GM21526 (cell line): ENCODE results near the gene ESPN.
"Not testable (repeated sequence)": the region's sequence is repeated elsewhere in the genome, so short reads cannot be mapped to it uniquely, and the experiment has no call there.

Experiments
- ATAC-seq: cut with Tn5 transposase; IDR thresholded peaks from one replicate; pipeline ENCODE4 v1.9.1; 2021; ENCODE audit warnings: moderate library complexity; ENCODE audit not compliant: unreplicated experiment, low FRiP score

The ESPN gene

GRCh38 chr1:6426277-6426971 is 1.8 kb downstream of the ESPN start:
- ATAC-seq = no peak

- no peak for ATAC-seq
Observed at GRCh38 chr1:6426972-6427350, 2.4 kb downstream of the ESPN start.

GRCh38 chr1:6427441-6428390 is 3.1 kb downstream of the ESPN start:
- no peak for ATAC-seq

DNA sequence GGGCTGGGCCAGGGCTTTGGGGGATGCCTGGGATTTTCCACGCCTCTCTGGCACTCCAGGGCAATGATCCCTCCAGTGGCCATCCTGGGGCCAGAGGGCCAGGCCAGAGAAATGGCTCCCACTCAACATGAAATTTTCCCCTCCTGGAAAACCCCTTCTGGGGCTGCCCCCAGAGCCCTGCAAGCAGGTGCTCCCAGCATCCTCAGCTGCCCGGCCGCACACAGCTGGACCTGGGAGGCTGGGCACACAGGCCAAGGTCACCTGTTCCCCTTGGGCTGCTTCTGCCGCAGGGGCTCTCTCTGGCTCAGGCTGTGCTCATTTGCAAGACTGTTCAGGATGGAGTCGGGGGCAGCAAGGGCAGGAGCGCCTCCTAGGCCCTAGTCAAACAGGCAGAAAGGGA is 3.9 kb downstream of the ESPN start:
- ATAC-seq = not testable (repeated sequence)

DNA sequence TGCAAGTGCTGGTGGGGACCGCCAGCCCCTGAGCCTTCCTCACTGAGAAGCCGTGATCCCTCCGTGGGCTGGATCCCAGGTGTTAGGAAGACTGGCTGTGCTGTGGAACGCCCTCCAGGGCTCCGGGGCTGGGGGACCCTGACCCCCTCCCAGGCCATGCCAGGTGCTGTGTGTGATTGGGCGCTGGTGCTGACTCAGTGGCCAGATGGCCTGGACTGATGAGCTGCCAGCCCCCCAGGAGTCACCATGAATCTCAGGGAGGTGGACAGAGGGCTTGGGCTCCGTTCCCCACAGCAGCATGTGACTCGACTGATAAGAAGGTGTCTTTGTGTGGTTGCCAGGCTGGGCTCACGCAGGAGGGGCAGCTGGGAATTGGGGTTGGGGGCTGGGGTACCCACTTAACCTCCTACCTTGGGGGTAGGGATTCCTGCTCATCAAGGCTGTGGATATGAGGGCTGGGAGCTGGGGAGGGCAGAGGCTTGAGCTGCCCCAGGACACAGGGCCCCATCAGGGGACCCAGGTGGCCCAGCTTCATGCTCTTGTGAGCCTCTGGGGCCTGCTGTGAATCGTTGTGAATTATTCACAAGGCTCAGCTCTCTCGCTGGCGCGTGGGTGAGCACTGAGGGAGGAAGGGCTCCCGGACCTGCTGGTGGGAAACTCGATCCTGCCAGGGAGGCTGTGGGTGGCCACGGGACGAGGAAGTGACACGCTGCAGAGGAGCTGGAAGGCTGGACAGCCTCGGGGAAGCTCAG is 5.3 kb downstream of the ESPN start:
- not testable (repeated sequence) for ATAC-seq

GRCh38 chr1:6431645-6432579 is 7.3 kb downstream of the ESPN start:
- not testable (repeated sequence) for ATAC-seq

- ATAC-seq = no peak
Observed at GRCh38 chr1:6434186-6434585, 9.6 kb downstream of the ESPN start.

- no peak for ATAC-seq
Observed at GRCh38 chr1:6435129-6435528, 10.6 kb downstream of the ESPN start.

DNA sequence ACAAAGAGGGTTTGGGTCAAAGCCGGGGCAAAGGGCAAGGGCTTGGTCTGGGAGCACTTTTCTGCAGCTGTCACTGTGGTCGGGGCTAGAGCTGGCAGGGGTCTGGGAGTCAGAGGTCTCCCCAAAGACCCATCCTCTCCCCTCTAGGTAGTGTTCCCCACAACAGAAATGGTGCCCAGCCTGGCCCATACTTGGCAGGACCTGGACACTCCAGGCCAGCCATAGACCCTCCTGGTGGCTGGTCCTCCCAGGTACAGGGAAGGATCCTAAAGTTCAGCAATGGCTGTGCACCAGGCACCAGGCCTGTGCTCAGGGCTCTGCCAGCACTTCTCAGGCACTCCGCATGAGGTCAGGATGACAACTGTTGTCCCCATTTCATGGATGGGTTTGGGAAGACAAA is 11.0 kb downstream of the ESPN start:
- ATAC-seq = no peak

DNA sequence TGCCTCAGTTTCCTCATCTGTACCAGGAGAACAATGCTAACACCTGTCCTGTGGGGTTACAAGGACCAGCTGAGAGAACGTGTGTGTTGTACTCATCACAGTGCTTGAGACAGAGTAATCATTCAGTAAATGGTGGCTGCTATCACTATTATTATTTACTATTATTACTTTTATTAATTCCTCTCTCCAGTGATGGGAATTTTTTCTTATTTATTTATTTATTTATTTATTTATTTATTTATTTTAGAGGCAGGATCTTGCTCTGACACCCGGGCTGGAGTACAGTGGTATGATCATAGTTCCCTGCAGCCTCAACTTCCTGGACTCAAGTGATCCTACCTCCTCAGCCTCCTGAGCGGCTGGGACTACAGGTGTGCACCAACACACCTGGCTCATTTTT is 11.7 kb downstream of the ESPN start:
- not testable (repeated sequence) for ATAC-seq

DNA sequence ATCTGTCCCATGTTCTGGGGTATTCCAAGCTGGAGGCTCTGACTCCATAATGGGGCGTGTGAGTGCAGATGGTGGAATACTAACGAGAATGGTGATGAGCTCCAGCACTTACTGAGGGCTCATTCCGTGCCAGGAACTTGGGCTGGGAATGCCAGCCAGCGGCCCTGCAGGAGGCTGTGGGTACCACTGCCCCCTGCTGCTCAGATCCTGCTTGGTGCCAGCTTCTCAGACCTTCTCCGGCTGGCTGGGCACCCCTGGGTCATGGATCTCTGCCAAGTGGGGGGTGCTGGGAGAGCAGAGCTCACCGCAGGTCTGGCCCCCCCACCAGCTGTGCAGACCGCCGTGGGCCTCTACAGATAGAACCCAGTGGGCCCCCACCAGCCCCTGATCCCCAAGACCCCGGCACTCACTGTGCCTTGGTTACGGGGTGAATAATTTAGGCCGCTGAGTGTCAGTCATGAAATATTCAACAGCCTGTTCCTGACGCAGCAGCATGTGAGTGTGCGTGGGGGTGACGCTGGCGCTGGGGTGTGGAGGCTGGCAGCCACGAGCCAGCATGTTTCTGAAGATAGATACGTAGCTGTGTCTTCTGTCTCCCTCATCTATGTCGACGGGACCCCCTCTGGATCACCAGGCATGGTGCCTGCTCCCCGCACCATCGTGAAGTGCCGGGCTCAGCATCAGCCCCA is 12.6 kb downstream of the ESPN start:
- not testable (repeated sequence) for ATAC-seq

- ATAC-seq = no peak
Observed at GRCh38 chr1:6438047-6438525, 13.5 kb downstream of the ESPN start.

- no peak for ATAC-seq
Observed at GRCh38 chr1:6440198-6441126, 15.9 kb downstream of the ESPN start.

GRCh38 chr1:6441586-6441985 is 17.0 kb downstream of the ESPN start:
- no peak for ATAC-seq

GRCh38 chr1:6443339-6444115 is 19.0 kb downstream of the ESPN start:
- ATAC-seq = no peak

DNA sequence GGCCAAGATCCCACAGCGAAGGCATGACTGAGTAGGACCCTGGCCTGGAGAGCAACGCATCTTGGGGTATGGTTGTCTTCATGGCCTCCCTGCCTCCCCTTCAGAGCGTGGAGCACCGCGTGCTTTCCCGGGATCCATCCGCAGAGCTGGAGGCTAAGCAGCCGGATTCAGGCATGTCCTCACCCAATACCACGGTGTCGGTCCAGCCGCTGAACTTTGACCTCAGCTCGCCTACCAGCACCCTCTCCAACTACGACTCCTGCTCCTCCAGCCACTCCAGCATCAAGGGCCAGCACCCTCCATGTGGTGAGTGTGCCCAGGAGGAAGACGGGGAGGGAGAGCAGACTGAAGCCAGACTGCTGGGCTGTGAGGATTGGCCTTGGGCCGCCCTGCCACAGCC is 19.8 kb downstream of the ESPN start:
- no peak for ATAC-seq

GRCh38 chr1:6445062-6445763 is 20.6 kb downstream of the ESPN start:
- ATAC-seq = no peak
